GM12864 (cell line): ENCODE data around the gene DSG4.

ENCODE experiments used
- DNase-seq: peaks from one replicate; pipeline ENCODE4 v3.0.0-alpha.2; 2011; ENCODE audit warnings: low read depth
- H3K4me3 ChIP-seq: 2 replicates; pipeline ENCODE4 v1.5.1; 2011; ENCODE audit warnings: mild to moderate bottlenecking, low read depth, low read length, control low read depth
- CTCF ChIP-seq: IDR thresholded peaks from 2 replicates; pipeline ENCODE4 v1.5.1; 2011; ENCODE audit warnings: low read depth, mild to moderate bottlenecking, moderate library complexity, low read length, control low read depth, inconsistent platforms; ENCODE audit errors: missing control alignments

DSG4 gene

DNA sequence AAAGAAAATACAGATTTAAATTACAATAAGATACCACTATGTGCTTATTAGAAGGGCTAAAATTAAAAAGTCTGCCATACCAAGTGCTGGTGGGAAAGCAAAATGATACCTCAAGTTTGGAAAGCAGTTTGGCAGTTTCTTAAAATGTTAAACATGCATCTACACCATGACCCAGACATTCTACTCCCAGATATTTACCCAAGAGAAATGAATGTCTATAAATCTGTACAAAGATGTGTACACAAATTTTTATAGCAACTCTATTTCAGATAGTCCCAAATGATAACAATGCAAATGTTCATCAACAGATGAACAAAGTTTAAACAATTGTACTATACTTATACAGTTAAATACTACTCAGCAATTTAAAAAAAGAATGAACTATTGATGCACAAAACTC lies 7.1 kb upstream of the DSG4 start:
- H3K4me3 ChIP-seq = no peak overlapping the region
- DNase-seq = no peak
- no peak for TF ChIP-seq CTCF

GRCh38 chr18:31371989-31372388 lies 4.6 kb upstream of the DSG4 start:
- no peak for DNase-seq
- no peak for TF ChIP-seq CTCF
- no peak overlapping the region for H3K4me3 ChIP-seq

GRCh38 chr18:31373641-31374040 lies 2.9 kb upstream of the DSG4 start:
- DNase-seq = no peak
- TF ChIP-seq CTCF = no peak
- no peak overlapping the region for H3K4me3 ChIP-seq

GRCh38 chr18:31380912-31381311 lies 4.3 kb downstream of the DSG4 start:
- no peak for DNase-seq
- TF ChIP-seq CTCF = no peak
- H3K4me3 ChIP-seq = no peak overlapping the region

DNA sequence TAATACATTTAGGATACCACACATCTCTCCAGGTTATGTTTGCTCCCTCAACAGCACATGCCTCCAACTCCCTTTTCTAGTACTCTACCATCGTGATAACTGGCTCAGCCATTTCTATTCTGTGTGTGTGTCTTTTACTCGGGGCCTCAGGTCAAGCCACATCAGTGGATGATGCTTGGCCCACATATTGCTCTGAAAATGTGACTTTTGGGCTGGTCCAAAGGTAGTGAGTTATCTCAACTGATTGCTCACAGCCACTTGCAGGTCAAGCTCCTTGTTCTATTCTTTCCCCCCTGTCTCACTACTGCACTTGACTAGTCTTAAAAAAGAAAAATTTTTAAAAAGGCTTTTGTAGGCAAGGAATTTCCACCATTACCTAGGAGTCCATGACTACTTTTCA lies 5.5 kb downstream of the DSG4 start:
- H3K4me3 ChIP-seq = no peak overlapping the region
- DNase-seq = no peak
- TF ChIP-seq CTCF = no peak

- TF ChIP-seq CTCF = no peak
- no peak for DNase-seq
- H3K4me3 ChIP-seq = no peak overlapping the region
Measured at GRCh38 chr18:31386741-31387140, 10.2 kb downstream of the DSG4 start.

DNA sequence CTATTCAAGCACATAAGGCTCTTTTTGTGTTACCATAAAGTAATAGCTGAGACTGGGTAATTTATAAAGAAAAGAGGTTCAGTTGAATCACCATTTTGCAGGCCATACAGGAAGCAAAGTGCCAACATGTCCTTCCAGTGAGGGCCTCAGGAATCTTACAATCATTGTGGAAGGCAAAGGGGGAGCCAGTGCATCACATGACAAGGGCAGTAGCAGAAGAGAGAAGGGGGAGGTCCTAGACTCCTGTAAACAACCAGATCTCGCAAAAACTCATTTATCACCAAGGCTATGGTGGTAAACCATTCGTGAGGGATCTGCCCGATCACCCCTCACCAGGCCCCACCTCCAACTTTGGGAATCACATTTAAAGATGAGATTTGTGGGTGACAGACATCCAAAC lies 16.7 kb downstream of the DSG4 start:
- H3K4me3 ChIP-seq = no peak overlapping the region
- DNase-seq = no peak
- TF ChIP-seq CTCF = no peak
